NK-92 (cell line): ENCODE data around the gene MTHFS.
A peak's percentile ranks its signal among the peaks of the same experiment; 100 is the strongest.
"Not testable (repeated sequence)": the region's sequence is repeated elsewhere in the genome, so short reads cannot be mapped to it uniquely, and the experiment has no call there.

ENCODE experiments used
- DNase-seq: peaks from one replicate; lab custom pipeline; 2025; ENCODE audit not compliant: unreplicated experiment; lab: John Stamatoyannopoulos, UW

MTHFS gene

DNA sequence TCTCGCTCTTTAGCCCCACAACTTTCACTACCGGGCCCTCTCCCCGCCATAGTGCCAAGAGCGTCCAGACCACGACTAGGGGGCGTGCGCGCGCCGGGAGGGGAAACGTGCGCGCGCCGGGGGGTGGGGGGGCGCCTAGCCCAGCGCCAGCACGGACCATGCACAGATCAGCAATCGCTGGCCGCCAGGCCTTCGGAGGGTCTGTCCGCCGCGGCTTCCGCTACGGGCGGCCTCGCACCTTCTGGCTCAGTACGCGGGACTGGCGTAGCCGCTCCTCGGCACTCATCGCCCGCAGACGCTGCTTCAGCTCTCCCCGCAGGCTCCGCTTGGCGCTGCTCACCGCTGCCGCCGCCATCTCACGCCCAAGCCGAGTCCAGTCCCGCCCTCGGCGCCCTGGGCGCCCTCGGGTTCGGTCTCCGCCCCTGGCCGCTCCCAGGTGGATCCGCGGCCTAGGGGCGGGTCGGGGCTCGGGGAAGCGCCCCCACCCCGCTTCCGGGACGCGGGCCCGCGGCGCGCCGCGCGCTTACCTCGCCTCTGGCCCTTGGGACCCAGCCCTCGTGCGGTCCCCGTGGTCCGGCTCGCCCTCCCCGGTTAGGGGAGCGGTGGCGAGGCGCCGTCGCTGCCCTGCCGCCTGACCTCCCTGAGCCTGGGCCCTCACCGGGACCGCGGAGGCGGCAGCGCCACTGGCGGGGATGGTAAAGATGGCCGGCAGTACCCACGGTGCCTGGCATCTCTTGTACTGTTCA lies at the start of gene MTHFS:
Gene MTHFS (minus strand): TSS at position 381 of the 746 bp plus-strand sequence. CDS start 26 bp downstream, at position 355.
- no peak for DNase-seq

DNA sequence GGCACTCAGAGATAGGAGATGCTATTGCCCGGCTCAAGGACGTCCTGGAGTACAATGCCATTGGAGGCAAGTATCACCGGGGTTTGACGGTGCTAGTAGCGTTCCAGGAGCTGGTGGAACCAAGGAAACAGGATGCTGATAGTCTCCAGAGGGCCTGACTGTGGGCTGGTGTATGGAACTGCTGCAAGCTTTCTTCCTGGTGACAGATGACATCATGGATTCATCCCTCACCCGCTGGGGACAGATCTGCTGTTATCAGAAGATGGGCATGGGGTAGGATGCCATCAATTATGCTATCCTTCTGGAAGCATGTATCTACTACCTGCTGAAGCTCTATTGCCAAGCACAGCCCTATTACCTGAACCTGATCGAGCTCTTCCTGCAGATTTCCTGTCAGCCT lies 47.8 kb upstream of the MTHFS start:
- DNase-seq: no peak

DNA sequence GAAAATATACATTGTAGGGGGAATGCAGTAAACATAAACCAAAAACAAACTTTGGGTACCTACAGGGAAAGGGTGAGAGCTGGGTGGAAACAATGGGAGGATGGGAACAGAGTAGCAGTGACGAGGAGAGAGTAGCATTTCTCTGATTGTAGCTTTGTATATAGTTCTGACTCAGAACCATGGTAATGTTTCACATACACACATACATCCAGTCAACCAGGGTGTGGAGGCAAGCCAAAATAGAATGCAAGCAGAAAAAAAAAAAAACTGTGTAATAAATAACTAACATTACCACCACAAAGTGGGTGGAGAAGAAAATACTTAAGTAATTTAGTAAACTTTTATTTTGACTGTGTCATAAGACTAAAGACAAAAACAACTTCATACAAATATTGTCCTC lies 47.0 kb upstream of the MTHFS start:
- no peak for DNase-seq

GRCh38 chr15:79942741-79943481 lies 46.1 kb upstream of the MTHFS start:
- DNase-seq: no peak

GRCh38 chr15:79939399-79939798 lies 42.6 kb upstream of the MTHFS start:
- DNase-seq: no peak

DNA sequence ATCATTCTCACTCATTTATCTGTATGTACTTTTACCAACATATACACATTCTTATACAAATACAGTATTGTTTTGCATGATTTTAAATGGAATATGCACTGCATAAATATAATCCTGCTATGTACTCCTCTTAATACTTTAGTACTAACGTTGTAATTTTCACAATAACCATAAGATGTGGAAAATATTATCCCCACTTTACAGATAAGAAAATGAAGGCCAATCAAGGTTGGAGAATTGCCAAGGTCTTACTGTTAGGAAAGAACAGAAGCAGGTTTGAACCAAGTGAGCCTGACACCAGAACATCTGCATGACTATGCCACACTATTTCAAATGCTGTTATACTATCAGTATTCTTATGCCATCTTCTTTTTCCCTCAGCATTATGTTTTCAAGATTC lies 41.3 kb upstream of the MTHFS start:
- no peak for DNase-seq

- not testable (repeated sequence) for DNase-seq
These were observed 38.9 kb upstream of the MTHFS start for GRCh38 chr15:79935556-79936201.

- no peak for DNase-seq
These were observed 36.4 kb upstream of the MTHFS start for GRCh38 chr15:79933231-79933630.

GRCh38 chr15:79932447-79932846 lies 35.6 kb upstream of the MTHFS start:
- DNase-seq: no peak

- no peak for DNase-seq
These were observed 33.7 kb upstream of the MTHFS start for GRCh38 chr15:79930516-79930915.

- no peak for DNase-seq
These were observed 32.6 kb upstream of the MTHFS start for GRCh38 chr15:79929412-79929811.

DNA sequence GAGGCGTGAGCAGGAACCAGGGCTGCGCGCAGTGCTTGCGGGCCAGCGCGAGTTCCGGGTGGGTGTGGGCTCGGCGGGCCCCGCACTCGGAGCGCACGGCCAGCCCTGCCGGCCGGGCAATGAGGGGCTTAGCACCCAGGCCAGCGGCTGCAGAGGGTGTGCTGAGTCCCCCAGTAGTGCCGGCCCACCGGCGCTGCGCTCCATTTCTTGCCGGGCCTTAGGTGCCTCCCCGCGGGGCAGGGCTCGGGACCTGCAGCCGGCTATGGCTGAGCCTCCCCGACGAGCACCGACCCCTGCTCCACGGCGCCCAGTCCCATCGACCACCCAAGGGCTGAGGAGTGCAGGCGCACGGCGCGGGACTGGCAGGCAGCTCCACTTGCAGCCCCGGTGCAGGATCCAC lies 29.3 kb upstream of the MTHFS start:
- not testable (repeated sequence) for DNase-seq

- no peak for DNase-seq
These were observed 27.6 kb upstream of the MTHFS start for GRCh38 chr15:79924379-79924778.

DNA sequence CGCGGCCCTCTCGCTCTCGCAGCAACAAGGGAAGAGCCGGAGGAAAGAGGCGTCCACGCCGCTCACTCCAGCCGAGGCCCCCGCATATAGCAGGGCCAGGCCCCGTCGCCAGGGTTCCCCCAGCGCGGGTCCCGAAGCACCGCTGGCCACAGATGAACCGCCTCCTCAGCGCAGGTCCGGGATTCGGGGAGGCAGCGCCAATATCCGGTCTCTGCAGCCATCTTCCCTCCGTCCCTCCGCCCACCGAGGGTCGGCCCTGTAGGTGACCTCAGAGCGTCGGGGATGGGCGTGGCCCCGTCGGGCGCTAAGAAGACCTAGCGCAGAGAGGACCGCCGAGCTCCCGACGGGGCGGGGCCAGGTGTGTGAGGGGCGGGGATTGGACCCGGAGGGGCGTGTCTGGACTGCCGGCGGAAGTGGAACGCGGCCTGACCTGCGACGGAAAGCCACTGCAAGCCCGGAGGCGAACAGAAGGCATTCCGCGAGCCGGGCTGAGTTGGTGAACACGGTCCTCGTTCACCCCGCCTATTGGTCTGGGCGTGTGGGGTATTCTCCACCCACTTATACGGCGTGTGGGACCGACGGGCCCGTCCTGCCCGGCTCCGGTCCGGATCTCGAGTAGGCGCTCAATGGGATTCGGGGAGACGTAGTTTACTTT lies 26.8 kb upstream of the MTHFS start:
- peak; percentile 83 for DNase-seq

- DNase-seq: no peak
These were observed 26.3 kb upstream of the MTHFS start for GRCh38 chr15:79923079-79923514.

DNA sequence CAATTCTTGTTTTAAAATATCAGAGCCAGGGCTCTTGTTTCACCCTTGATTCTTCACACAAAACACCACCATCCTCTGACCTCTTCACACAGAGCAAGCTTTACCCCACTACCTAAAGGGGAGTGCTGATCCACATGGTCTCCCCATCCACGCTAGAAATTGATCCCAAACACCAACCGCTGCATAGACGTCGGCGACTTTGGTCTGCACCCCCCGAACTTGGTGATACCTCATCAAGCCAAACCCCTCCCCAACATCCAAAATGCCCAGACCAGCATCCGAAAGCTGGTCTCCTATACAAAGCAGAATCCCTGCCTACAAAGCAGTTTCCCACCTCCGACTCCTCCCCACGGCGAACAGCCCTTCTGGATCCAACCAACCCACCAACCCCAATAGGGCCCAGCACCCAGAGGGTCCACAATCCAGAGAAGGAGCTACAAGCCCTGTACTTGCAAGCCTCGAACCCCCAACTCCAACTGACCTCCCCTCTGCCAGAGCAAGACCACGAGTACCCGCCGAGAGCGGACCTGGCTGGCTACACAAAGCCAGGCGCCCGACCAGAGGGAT lies 25.8 kb upstream of the MTHFS start:
- DNase-seq: no peak

DNA sequence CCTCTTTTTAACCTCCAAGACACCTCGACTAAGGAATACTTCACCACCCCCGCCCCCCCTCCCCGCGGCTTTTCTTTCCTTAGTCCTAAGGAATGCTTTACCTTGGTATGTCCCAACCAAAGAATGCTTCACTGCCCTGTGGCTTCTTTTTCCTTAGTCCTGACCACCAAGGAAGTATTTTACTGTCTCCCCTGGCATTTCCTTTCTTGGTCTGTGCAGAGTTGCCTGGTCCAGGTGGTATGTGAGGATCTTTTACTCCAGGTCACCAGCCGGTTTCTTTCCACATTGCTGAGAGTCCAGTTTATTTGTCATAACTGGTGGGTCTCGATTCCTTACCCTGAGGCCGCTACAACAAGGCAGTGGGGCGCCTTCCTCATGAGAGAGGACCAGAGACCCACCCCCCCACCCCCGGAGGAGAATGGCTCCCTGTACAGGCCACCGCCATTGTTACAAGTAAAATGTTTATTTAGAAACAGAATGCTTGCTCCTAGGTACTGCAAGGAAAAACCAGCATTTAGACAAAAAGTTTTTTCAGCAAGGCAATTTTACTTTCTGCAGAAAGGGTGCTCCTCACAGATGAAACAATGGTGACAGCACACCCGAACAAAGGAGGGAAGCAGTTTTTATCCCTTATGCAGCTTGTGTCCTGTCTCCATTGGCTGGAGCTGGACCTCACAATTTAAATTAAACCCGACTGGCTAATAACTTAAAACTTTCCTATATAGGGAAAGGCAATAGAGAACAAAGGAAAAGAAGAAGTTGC lies 23.1 kb upstream of the MTHFS start:
- DNase-seq: no peak

DNA sequence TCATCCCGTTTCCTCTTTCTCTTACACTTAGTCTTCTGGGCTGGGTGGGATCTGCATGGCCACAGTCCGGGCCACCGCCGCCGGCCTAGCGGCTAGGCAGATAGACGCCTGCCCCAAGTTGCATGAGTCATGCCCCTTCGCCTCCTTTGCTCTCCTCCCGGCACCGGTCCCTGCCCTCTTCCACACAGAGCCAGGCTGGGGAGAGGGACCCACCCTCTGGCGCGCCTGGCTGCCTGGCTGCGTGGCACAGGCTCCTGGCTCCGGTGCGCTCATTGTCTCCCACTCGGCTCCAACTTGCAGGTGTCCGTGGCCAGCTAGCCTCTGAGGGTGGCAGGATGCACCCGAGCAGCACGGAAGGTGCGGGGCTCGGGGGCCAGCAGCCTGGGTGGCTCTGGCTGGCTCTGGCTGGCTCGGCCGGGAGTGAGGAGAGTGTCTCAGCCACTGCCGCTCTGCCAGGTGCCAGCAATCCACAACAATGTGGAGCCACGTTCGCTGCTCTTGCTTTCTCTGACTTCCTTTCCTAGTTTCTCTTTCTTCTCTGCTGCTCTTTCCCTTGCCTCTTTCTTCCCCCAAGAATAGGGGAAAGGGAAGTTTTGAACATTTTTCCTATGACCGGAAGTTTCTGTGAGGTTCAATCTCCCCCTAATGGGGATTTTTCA lies 22.4 kb upstream of the MTHFS start:
- DNase-seq: no peak

DNA sequence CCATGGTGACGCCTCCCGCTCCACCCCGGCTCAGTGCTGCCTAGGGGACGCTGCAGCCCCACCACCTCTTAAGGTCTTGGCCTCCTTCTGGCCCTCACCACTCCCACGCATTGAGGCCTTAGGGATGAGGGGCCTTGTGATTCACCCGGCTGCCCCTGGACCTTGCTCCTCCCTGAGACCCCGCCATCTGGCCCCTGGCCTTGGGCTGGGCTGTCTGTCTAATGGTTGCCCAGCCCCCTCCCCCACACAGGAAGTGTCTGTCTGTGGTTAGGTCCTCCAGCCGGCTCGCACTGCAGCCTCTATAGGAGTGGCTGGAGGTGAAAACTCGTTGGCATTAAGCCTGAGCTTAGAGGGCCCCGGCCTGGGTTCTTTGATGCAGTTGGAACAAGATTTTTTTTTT lies 21.5 kb upstream of the MTHFS start:
- DNase-seq: no peak
